HG03039 (cell line): ENCODE data around the gene C1orf21.

Experiments used
- ATAC-seq: cut with Tn5 transposase; IDR thresholded peaks from one replicate; pipeline ENCODE4 v1.9.1; 2021; ENCODE audit warnings: mild to moderate bottlenecking, moderate library complexity; ENCODE audit not compliant: unreplicated experiment

Gene C1orf21

GRCh38 chr1:184482136-184482535 is 95.3 kb downstream of the C1orf21 start:
- no peak for ATAC-seq

DNA sequence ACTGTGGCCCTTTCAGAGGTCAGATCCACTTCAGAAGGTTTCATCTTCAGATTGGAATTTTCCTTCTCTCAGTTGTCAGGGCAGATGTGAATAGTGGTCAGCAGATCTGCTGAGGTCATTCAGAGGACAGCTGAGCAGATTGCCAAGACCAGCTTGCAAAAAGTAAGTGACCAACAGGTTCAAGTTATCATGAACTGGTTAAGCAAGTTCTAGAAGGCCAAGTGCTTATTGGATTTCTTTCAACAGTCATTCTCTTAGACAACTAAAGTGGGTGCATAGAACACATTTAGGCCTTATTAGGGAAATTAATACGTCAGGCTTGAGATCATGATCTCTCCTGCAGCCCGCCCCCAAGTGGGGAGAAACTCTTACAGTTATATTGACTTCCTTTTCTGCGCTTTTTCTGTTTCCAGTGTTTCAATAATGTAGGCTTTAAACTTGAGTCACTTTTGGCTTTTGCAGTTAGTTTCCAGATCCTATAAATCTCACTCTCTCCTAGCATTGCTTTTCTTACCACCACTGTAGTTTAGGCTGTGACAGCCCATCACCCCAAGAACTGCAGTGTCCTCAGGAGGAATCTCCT is 96.4 kb downstream of the C1orf21 start:
- no peak for ATAC-seq

DNA sequence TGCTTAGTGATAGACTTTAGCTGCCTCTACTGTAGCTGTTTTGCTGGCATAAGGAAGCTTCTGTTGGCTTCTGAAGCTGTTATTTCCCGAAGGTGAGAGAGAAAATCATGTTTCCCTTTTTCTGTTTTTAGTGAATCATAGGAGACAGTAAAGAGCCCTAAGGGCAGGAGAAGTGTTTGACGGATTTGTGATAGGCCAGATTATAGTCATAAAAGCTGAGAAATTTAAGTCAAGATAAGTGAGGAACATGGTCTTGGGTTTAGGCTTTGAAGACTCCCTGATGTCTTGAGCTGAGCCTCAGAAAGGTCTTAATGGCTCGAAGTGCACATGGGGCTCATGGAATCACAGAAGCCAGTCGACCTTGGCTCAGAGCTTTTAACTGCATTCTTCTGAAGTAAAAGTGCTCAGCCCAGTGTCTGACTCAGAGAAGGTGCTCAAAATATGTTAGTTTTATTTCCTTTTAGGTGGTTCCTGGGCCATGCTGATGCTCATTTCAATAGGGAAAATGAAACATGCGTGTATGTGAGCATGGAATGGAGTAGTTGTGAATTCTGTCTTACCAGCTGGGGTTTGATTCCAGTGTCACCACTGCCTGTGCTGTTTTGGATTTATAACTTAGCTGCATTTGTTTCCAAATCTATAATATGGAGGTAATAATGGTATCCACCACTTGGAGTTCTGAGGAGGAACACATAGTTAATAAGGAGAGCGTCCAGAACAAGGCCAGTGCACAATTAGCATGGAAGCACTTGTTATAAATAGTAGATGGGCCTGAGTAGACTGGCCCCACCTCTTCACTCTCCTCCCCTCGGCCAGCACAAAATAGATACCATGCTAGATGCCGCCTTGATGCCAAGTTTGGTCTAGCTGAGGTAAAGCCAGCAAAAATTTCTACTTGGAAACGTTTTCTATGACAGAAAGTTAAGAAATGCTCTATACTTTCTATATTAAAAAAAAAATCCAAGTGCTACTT is 99.2 kb downstream of the C1orf21 start:
- ATAC-seq: no peak

GRCh38 chr1:184486761-184487445 is 100.1 kb downstream of the C1orf21 start:
- ATAC-seq: no peak

DNA sequence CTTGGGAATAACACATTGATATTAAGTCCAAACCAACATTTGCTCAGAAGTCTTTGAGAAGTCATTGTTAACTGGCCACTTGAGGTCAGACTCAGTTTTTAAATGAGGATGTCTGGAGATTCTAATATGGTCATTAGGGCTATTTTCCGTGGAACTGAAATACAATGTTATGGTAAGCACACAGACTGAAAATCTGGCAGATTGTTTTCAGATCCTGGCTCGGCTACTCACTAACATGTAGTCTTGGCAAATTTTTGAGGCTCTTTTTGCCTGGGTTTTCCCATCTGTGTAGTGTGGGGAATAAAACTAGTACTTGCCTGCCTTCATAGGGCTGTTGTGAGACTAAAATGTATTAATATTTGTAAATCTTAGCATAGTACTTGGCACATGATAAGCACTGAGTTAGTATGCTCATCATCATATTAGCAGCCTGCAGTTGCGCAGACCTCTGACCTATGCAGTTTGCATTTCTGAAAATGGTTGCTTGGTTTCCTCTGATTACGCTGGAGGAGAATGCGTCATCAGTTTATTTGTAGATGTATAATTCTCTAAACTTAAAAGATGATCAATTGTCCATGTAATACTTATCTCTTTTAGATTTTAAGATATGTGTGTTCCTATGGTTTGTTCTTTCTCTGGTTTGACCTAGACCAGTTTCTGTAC is 100.8 kb downstream of the C1orf21 start:
- no peak for ATAC-seq

DNA sequence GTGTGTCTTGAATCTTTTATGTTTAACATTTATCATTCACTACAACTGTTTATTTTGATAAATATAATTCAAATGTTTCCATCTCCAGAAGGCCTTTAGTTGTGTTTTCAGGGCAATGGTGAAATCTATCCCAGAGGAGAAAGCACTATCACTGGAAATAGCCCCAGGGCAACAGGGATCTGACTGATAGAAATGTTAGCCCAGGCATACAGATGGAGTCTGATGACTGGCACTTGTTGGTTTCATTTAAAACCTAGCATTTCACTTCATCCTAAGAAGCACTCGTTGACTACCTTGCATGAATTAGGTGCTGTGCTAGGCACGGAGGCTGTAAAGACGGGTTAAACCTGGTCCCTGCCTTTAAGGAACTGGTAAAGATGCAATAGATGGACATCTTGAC is 103.1 kb downstream of the C1orf21 start:
- ATAC-seq: no peak

- ATAC-seq: no peak
These were observed 105.7 kb downstream of the C1orf21 start for GRCh38 chr1:184492536-184492935.

DNA sequence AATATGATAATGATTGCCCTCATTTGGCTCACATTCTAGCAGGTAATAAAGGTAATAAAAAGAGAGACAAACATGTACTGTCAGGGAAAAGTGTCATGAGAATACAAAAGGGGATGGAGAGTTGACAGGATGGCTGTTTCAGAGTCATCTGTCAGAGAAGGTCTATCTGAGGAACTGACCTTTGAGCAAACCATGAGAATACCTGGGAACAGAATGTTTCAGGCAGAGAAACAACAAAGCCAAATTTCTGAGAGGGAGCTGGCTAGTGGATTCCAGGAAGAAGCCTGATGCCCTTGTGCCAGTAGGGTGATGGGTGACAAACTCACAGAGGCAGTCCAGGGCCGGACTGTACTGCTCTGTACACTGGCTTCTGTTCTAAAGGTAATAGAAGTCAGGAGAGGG is 107.2 kb downstream of the C1orf21 start:
- ATAC-seq: no peak

GRCh38 chr1:184494929-184495328 is 108.1 kb downstream of the C1orf21 start:
- peak; percentile 72 for ATAC-seq

DNA sequence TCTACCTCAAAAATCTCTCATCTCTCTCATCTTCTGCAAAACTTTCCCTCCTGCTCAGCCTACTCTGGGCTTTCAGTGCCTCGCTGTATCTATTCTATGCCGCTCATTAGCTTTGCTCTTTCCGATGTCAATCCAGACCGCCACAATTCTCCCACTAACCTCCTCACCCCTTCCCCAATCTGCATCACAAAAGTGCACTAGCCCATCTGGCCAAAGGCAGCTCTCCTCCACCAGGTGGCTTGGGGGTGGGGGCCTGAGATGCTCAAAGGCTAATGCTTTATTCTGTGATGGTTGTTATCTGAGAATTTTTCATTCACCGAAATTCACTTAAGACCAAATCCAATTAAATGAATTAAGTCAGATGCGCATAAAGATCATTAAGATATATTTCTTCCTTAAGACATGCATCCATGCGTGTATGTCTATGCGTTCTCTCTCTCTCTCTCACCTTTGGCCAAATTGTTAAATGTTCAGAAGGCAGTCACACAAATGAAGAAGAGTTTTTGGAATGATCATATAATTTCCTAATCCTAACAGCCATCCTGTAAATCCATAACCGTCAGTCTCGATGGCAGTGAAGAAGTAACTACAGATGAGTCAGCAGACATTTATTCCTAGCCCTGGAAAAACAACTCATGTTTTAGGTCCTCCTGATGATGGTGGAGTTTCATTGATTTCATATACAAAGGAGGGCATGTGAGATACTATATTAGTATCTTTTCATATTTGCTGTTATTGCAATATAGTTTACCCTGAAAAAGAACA is 111.3 kb downstream of the C1orf21 start:
- ATAC-seq: no peak

DNA sequence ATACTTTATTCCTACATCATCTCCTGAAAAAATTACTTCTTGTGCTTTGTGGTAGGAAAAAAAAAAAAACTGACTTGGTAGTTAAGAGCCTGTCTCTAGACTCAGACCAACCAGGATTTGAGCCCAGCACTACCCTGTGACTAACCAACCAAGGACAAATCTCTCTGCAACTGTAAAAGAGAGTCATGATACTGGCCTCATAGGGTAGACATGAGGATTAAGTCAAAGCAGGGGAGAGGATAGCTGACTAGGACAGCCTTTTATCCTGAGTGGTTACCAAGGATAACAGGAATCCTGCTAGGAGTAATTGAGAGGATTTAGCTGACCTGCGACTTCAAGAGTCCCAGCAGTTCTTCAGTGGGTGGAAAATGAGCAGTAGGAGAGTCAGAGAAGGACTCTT is 112.8 kb downstream of the C1orf21 start:
- ATAC-seq: no peak

- ATAC-seq: no peak
These were observed 115.3 kb downstream of the C1orf21 start for GRCh38 chr1:184502161-184502560.

DNA sequence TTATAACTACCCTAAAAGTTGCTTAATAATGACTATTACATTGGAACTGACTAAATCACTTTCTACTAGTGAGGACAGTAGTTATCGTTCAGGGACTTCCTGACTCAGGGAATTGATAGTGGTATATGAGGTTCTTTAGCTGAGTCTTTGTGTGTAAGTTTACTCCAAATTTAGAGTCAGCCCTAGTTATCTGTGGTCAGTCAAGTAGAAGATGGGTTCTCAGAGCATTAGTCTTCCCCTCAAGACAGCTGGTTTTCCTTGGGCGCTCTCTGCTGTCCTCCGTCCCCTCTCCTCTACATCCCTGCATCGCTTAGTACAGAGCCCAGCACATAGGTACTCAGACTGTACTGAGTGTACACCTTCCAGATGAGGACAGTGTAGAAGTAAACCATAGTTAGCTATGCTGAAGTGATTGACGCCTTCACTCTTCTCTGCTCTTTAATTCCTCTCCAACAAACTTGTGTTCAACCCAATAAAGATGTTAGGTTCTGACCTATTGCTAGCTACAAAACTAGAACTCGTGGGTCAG is 116.5 kb downstream of the C1orf21 start:
- ATAC-seq: no peak

- no peak for ATAC-seq
These were observed 117.5 kb downstream of the C1orf21 start for GRCh38 chr1:184504040-184504954.

GRCh38 chr1:184504955-184505338 is 118.1 kb downstream of the C1orf21 start:
- no peak for ATAC-seq

- no peak for ATAC-seq
These were observed 119.7 kb downstream of the C1orf21 start for GRCh38 chr1:184506481-184506880.

GRCh38 chr1:184507165-184507564 is 120.3 kb downstream of the C1orf21 start:
- ATAC-seq: no peak

- ATAC-seq: no peak
These were observed 120.9 kb downstream of the C1orf21 start for GRCh38 chr1:184507604-184508280.

DNA sequence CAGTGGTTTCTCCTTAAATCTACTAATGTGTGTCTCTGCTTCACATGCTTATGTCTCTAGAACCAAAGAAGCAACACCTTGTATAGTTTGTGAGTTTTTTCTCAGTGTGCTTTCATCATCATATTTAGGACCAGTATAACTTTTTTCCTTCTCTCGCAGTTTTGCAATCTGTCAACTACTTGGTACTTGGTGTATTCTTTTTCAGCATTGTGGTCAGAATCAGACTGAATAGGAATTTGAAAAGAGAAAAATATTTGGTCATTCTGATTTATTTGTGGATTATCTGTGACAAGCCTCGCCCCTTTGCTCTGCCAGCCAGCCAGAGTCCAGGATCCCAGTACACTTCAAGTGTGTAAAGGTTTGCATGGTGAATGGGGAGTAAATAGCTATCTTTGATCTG is 122.3 kb downstream of the C1orf21 start:
- ATAC-seq: no peak
